Keratinocyte (primary cell): ENCODE data around the gene BTG4. TPM values are rescaled to one million over a fixed set of nuclear protein-coding genes. Genes with fewer than 3 reads are reported as not detected.

Experiments
- DNase-seq: peaks from one replicate; pipeline ENCODE4 v3.0.0-alpha.2; 2011; ENCODE audit warnings: low read depth, missing footprints, low spot score
- FAIRE-seq: peaks from 2 replicates; lab custom pipeline; 2011; peaks lifted over from hg19 to GRCh38; lab: Jason Lieb, UNC
- H2AFZ ChIP-seq: 2 replicates; pipeline ENCODE4 v1.6.0; 2012; ENCODE audit warnings: low read length, control low read depth, inconsistent platforms; ENCODE audit not compliant: control insufficient read depth
- H3K27ac ChIP-seq: 2 replicates; pipeline ENCODE4 v1.5.1; 2011; ENCODE audit warnings: low read length; ENCODE audit not compliant: control insufficient read depth, insufficient read depth
- H3K27me3 ChIP-seq: 3 replicates; pipeline ENCODE4 v1.6.0; 2011; ENCODE audit warnings: low read length; ENCODE audit not compliant: control insufficient read depth, insufficient read depth; ENCODE audit errors: extremely low read depth
- H3K36me3 ChIP-seq, 2 experiments: 2 replicates in 1 of 2; 3 replicates in 1 of 2; pipeline ENCODE4 v1.5.1; 2011; ENCODE audit warnings: low read length in 2 of 2, mild to moderate bottlenecking in 1 of 2; ENCODE audit not compliant: control insufficient read depth in 2 of 2, insufficient read depth in 2 of 2; ENCODE audit errors: extremely low read depth in 1 of 2
- H3K4me1 ChIP-seq: 3 replicates; pipeline ENCODE4 v1.5.1; 2011; ENCODE audit warnings: low read length; ENCODE audit not compliant: control insufficient read depth, insufficient read depth; ENCODE audit errors: extremely low read depth
- H3K4me2 ChIP-seq: 3 replicates; pipeline ENCODE4 v1.6.0; 2011; ENCODE audit warnings: low read depth, low read length; ENCODE audit not compliant: control insufficient read depth, insufficient read depth; ENCODE audit errors: extremely low read depth
- H3K4me3 ChIP-seq, 3 experiments: fragments of 200-600 bp in 1 of 3; sonication (generic) in 1 of 3; 2 replicates in 2 of 3; 3 replicates in 1 of 3; pipeline ENCODE4 v1.5.1; 2011 to 2016; ENCODE audit warnings: low read length in 3 of 3, mild to moderate bottlenecking in 3 of 3, control low read depth in 2 of 3, inconsistent platforms in 1 of 3, low read depth in 1 of 3, mixed read lengths in 1 of 3, mixed run types in 1 of 3, moderate library complexity in 1 of 3; ENCODE audit not compliant: control insufficient read depth in 2 of 3, insufficient read depth in 2 of 3; ENCODE audit errors: extremely low read depth in 1 of 3
- H3K79me2 ChIP-seq: 2 replicates; pipeline ENCODE4 v1.6.0; 2012; ENCODE audit warnings: low read length; ENCODE audit not compliant: control insufficient read depth, insufficient read depth
- H3K9ac ChIP-seq: 3 replicates; pipeline ENCODE4 v1.6.0; 2011; ENCODE audit warnings: low read length; ENCODE audit not compliant: control insufficient read depth, insufficient read depth; ENCODE audit errors: extremely low read depth
- H3K9me1 ChIP-seq: 3 replicates; pipeline ENCODE4 v1.6.0; 2011; ENCODE audit warnings: low read length; ENCODE audit not compliant: control insufficient read depth, insufficient read depth; ENCODE audit errors: extremely low read depth
- H3K9me3 ChIP-seq: 2 replicates; pipeline ENCODE4 v1.5.1; 2012; ENCODE audit warnings: low read depth, low read length; ENCODE audit not compliant: control insufficient read depth
- H4K20me1 ChIP-seq: 3 replicates; pipeline ENCODE4 v1.6.0; 2011; ENCODE audit warnings: low read length; ENCODE audit not compliant: control insufficient read depth, insufficient read depth; ENCODE audit errors: extremely low read depth
- EZH2 ChIP-seq: IDR thresholded peaks from one replicate; pipeline ENCODE4 v1.6.1; 2012; ENCODE audit warnings: inconsistent platforms, mild to moderate bottlenecking, low read length, moderate library complexity
- dilution Hi-C: fragments of 300-500 bp; cut with MboI; formaldehyde crosslinking; loops from one replicate; pipeline ENCODE4 v1.7.0; 2020; ENCODE audit warnings: low sequenced_read_pairs; ENCODE audit not compliant: extremely low pct_ligation_motif_present
- polyA plus RNA-seq, 5 experiments: library from polyadenylated mRNA; depleted of rRNA in 3 of 5; stranded (reverse) in 3 of 5; stranded (forward) in 1 of 5; unstranded in 1 of 5; fragments of >200 nt; gene quantifications; 1 replicate in 1 of 5; 2 replicates in 3 of 5; 3 replicates in 1 of 5; pipeline versions ENCODE4 v1.2.1 to v1.2.3, GENCODE V29; 2011 to 2012; ENCODE audit warnings: missing spikeins in 2 of 5, low read depth in 1 of 5, low replicate concordance in 1 of 5
- TF ChIP-seq, protein P1 (sequence below), 3 experiments: IDR thresholded peaks in 1 of 3; conservative IDR thresholded peaks in 1 of 3; optimal IDR thresholded peaks in 1 of 3; 2 replicates in 2 of 3; 3 replicates in 1 of 3; pipeline versions ENCODE3 to v1.5.1; 2011; ENCODE audit warnings: low read length in 3 of 3, mild to moderate bottlenecking in 3 of 3, moderate library complexity in 2 of 3, control low read depth in 1 of 3, inconsistent platforms in 1 of 3; ENCODE audit not compliant: insufficient read depth in 2 of 3; ENCODE audit errors: extremely low read depth in 1 of 3

Gene BTG4
- polyA plus RNA-seq, 1 donor (not counting 4 experiments of a cell fraction or from before 2014, with no cell fraction given) = 0.12 TPM

DNA sequence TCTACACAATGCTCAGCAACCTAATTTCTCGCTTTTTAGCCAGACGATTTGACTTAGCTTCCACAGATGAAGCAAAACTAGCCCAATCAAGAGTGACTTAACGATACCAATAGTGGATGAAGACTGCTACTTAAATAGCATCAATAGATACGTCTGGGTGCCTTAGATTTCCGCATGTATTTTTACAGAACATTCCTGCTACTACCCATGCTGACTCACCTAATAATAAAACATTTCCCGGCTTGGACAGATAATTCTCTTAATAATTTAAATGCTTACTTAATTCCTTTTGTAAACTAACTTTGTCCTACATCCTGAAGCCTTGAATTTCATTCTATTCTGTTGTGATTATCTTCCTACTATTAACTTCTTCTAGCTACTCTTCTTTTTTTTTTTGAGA lies 23.1 kb upstream of the BTG4 start:
- Histone ChIP-seq H3K9ac (no peak overlapping the region), H3K79me2 (no peaks in the 10 kb centered on the region), H3K27me3 (peaks cover 5% of the 10 kb centered on the region), H3K4me2 (no peak overlapping the region), H3K4me3 (no peak overlapping the region), H3K4me1 (peaks cover 20% of the 10 kb centered on the region), H4K20me1 (no peaks in the 10 kb centered on the region), H3K36me3 (no peaks in the 10 kb centered on the region), H2AFZ (no peak overlapping the region), H3K9me1 (no peaks in the 10 kb centered on the region), H3K27ac (no peak overlapping the region), H3K9me3 (no peaks in the 10 kb centered on the region)
- TF ChIP-seq, protein P1, sequence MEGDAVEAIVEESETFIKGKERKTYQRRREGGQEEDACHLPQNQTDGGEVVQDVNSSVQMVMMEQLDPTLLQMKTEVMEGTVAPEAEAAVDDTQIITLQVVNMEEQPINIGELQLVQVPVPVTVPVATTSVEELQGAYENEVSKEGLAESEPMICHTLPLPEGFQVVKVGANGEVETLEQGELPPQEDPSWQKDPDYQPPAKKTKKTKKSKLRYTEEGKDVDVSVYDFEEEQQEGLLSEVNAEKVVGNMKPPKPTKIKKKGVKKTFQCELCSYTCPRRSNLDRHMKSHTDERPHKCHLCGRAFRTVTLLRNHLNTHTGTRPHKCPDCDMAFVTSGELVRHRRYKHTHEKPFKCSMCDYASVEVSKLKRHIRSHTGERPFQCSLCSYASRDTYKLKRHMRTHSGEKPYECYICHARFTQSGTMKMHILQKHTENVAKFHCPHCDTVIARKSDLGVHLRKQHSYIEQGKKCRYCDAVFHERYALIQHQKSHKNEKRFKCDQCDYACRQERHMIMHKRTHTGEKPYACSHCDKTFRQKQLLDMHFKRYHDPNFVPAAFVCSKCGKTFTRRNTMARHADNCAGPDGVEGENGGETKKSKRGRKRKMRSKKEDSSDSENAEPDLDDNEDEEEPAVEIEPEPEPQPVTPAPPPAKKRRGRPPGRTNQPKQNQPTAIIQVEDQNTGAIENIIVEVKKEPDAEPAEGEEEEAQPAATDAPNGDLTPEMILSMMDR (optimal IDR thresholded peaks at IDR 0.05 in 1 of 3, IDR thresholded peaks at IDR 0.05 in 1 of 3, conservative IDR thresholded peaks at IDR 0.05 in 1 of 3; ENCODE audit: extremely low read depth in 1 of 3, insufficient read depth in 2 of 3, low read length in 3 of 3) = no peak
- TF ChIP-seq EZH2 = no peak
- FAIRE-seq (no peak), DNase-seq (no peak)
- dilution Hi-C loops = no loop called here

DNA sequence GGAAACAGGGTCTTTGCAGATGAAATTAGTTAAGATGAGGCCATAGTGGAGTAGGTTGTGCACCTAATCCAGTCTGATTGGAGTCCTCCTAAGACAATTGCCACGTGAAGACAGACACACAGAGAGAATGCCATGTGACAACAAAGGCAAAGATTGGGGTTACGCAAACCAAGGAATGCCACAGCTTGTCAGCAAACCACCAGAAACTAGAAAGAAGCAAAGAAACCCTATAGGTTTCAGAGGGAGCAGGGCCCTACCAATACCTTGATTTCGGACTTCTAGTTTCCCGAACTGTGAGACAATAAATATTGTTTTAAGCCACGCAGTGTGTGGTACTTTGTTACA lies 20.2 kb upstream of the BTG4 start:
- Histone ChIP-seq H3K9ac (no peak overlapping the region), H4K20me1 (no peaks in the 10 kb centered on the region), H3K79me2 (no peaks in the 10 kb centered on the region), H3K9me1 (no peaks in the 10 kb centered on the region), H3K27ac (no peak overlapping the region), H3K27me3 (no peaks in the 10 kb centered on the region), H3K9me3 (no peaks in the 10 kb centered on the region), H3K4me2 (no peak overlapping the region), H3K4me3 (no peak overlapping the region), H3K36me3 (no peaks in the 10 kb centered on the region), H2AFZ (no peak overlapping the region), H3K4me1 (peaks cover 29% of the 10 kb centered on the region)
- FAIRE-seq = peak; percentile 48
- no peak for DNase-seq
- TF ChIP-seq, protein P1 (optimal IDR thresholded peaks at IDR 0.05 in 1 of 3, IDR thresholded peaks at IDR 0.05 in 1 of 3, conservative IDR thresholded peaks at IDR 0.05 in 1 of 3; ENCODE audit: extremely low read depth in 1 of 3, insufficient read depth in 2 of 3, low read length in 3 of 3) = no peak
- TF ChIP-seq EZH2 = no peak
- dilution Hi-C loops = no loop called here
